Smooth muscle cell (in vitro differentiated cells): ENCODE data around the gene SESN1. TPM values are rescaled to one million over a fixed set of nuclear protein-coding genes. Genes with fewer than 3 reads are reported as not detected.

ENCODE experiments used
- DNase-seq: peaks from one replicate; lab custom pipeline; 2025; ENCODE audit not compliant: unreplicated experiment; lab: John Stamatoyannopoulos, UW
- H2AFZ ChIP-seq: fragments of 200-600 bp; sonication (generic); 2 replicates; pipeline ENCODE4 v1.6.0; 2016; ENCODE audit warnings: antibody characterized with exemption, low read depth, mild to moderate bottlenecking
- H3F3A ChIP-seq: fragments of 200-600 bp; sonication (generic); 2 replicates; pipeline ENCODE4 v1.6.0; 2017; ENCODE audit warnings: antibody characterized with exemption, low read depth
- H3K27ac ChIP-seq: fragments of 200-600 bp; sonication (generic); 2 replicates; pipeline ENCODE4 v1.5.1; 2016; ENCODE audit warnings: low read depth, mild to moderate bottlenecking
- H3K27me3 ChIP-seq: fragments of 200-600 bp; sonication (generic); 2 replicates; pipeline ENCODE4 v1.6.1; 2016; ENCODE audit warnings: low read depth, mild to moderate bottlenecking
- H3K36me3 ChIP-seq: fragments of 200-600 bp; sonication (generic); 2 replicates; pipeline ENCODE4 v1.5.1; 2016; ENCODE audit warnings: low read depth
- H3K4me1 ChIP-seq: fragments of 200-600 bp; sonication (generic); 2 replicates; pipeline ENCODE4 v1.5.1; 2016; ENCODE audit warnings: low read depth
- H3K4me2 ChIP-seq: fragments of 200-600 bp; sonication (generic); 2 replicates; pipeline ENCODE4 v1.6.0; 2016; ENCODE audit warnings: mild to moderate bottlenecking
- H3K4me3 ChIP-seq: fragments of 200-600 bp; sonication (generic); 2 replicates; pipeline ENCODE4 v1.5.1; 2016; ENCODE audit warnings: mild to moderate bottlenecking
- H3K79me2 ChIP-seq: fragments of 200-600 bp; sonication (generic); 2 replicates; pipeline ENCODE4 v1.6.0; 2016; ENCODE audit warnings: low read depth, mild to moderate bottlenecking
- H3K9ac ChIP-seq: fragments of 200-600 bp; sonication (generic); 2 replicates; pipeline ENCODE4 v1.6.0; 2016; ENCODE audit warnings: low read depth
- H3K9me3 ChIP-seq: fragments of 200-600 bp; sonication (generic); replicated peaks from 2 replicates; pipeline ENCODE4 v1.5.1; 2016; ENCODE audit warnings: low read depth
- H4K20me1 ChIP-seq: fragments of 200-600 bp; sonication (generic); 2 replicates; pipeline ENCODE4 v1.6.0; 2016; ENCODE audit warnings: low read depth
- CTCF ChIP-seq: fragments of 200-600 bp; sonication (generic); IDR thresholded peaks from 2 replicates; pipeline ENCODE4 v1.5.1; 2017; ENCODE audit warnings: borderline replicate concordance, mild to moderate bottlenecking, antibody characterized with exemption; ENCODE audit not compliant: insufficient read depth, poor library complexity, severe bottlenecking
- WGBS: methylation state at CpG from one replicate; pipeline ENCODE4 v1.1.7; 2016; ENCODE audit warnings: low lambda C conversion rate; 5-methylcytosine and 5-hydroxymethylcytosine counted together
- polyA plus RNA-seq: library from polyadenylated mRNA; unstranded; fragments of >200 nt; fragmentation: Nextera tagmentation; extraction: Ambion mirVana; gene quantifications from 2 replicates; pipeline ENCODE4 v1.2.1, GENCODE V29; 2016
- total RNA-seq: library from RNA; depleted of rRNA; stranded (reverse); fragments of >200 nt; gene quantifications from 2 replicates; pipeline ENCODE4 v1.2.3, GENCODE V29; 2014

SESN1 gene
- total and polyA plus RNA-seq, 2 experiments from 2014 or later = 24.1 to 38.7 TPM

- WGBS = 69% methylated on average over 2 of the region's 2 CpGs
- no peak for TF ChIP-seq CTCF
Measured at GRCh38 chr6:108969776-108970175, 124.9 kb downstream of the SESN1 start.

GRCh38 chr6:108968325-108969316 is 126.0 kb downstream of the SESN1 start:
- no peak overlapping the region for H3K4me2 ChIP-seq
- H3K9me3 ChIP-seq = no peaks in the 10 kb centered on the region
- no peaks in the 10 kb centered on the region for H4K20me1 ChIP-seq
- DNase-seq = no peak
- no peak overlapping the region for H3K27ac ChIP-seq
- H3K4me3 ChIP-seq = no peak overlapping the region
- H3K4me1 ChIP-seq = peaks cover 11% of the 10 kb centered on the region
- H2AFZ ChIP-seq = no peak overlapping the region
- 75% methylated on average over 14 of the region's 14 CpGs for WGBS
- H3K9ac ChIP-seq = no peak overlapping the region
- H3F3A ChIP-seq = no peaks in the 10 kb centered on the region
- no peaks in the 10 kb centered on the region for H3K27me3 ChIP-seq
- no peaks in the 10 kb centered on the region for H3K36me3 ChIP-seq
- H3K79me2 ChIP-seq = no peaks in the 10 kb centered on the region
- TF ChIP-seq CTCF = no peak

More at GRCh38 chr6:108969776-108970175, 124.9 kb downstream of the SESN1 start:
- no peak overlapping the region for H3K4me3 ChIP-seq
- H3K9me3 ChIP-seq = no peaks in the 10 kb centered on the region
- H4K20me1 ChIP-seq = no peaks in the 10 kb centered on the region
- peak overlapping the region; percentile 51 for H3K4me2 ChIP-seq
- H3K27ac ChIP-seq = peak overlapping the region; percentile 64
- H3K79me2 ChIP-seq = no peaks in the 10 kb centered on the region
- H3F3A ChIP-seq = no peaks in the 10 kb centered on the region
- H3K27me3 ChIP-seq = no peaks in the 10 kb centered on the region
- DNase-seq = no peak
- peaks cover 11% of the 10 kb centered on the region for H3K4me1 ChIP-seq
- H3K9ac ChIP-seq = no peak overlapping the region
- no peaks in the 10 kb centered on the region for H3K36me3 ChIP-seq
- H2AFZ ChIP-seq = no peak overlapping the region

GRCh38 chr6:108966855-108967755 is 127.5 kb downstream of the SESN1 start:
- Histone ChIP-seq H3K79me2 (no peaks in the 10 kb centered on the region), H3K4me1 (peaks cover 11% of the 10 kb centered on the region), H3F3A (no peaks in the 10 kb centered on the region), H3K27me3 (no peaks in the 10 kb centered on the region), H3K4me3 (no peak overlapping the region), H2AFZ (no peak overlapping the region), H4K20me1 (no peaks in the 10 kb centered on the region), H3K4me2 (peak overlapping the region; percentile 9), H3K9me3 (no peaks in the 10 kb centered on the region), H3K36me3 (no peaks in the 10 kb centered on the region), H3K9ac (peak overlapping the region; percentile 7), H3K27ac (peak overlapping the region; percentile 29)
- no peak for TF ChIP-seq CTCF
- 50% methylated on average over 12 of the region's 12 CpGs for WGBS
- DNase-seq = no peak
